Ovary (tissue), 3 donors: ENCODE measurements around the gene MAP7.

Experiments used
- CTCF ChIP-seq, 3 donors: fragments of 450-650 bp in 2 of 3; fragments of 200-600 bp in 1 of 3; IDR thresholded peaks; one replicate each; pipeline versions ENCODE4 v1.5.1 to v1.8.0; 2016 to 2022; ENCODE audit warnings: antibody characterized with exemption in 3 of 3, mild to moderate bottlenecking in 1 of 3
- POLR2A ChIP-seq: fragments of 450-650 bp; IDR thresholded peaks from one replicate; pipeline ENCODE4 v1.6.1; 2017; ENCODE audit warnings: antibody characterized with exemption, mild to moderate bottlenecking, moderate library complexity
- donor health status: DM: no; HTN: no; CAD: no.

- TF ChIP-seq POLR2A (no peak), CTCF (IDR thresholded peaks at IDR 0.05) (no peak)
Measured at GRCh38 chr6:136337121-136337520, 213.1 kb downstream of the MAP7 start.
